Transverse colon (tissue), 4 donors: ENCODE data around the gene USP20. TPM values are rescaled to one million over a fixed set of nuclear protein-coding genes. Genes with fewer than 3 reads are reported as not detected.

Source experiments
- DNase-seq: peaks from one replicate; pipeline ENCODE4 v3.0.0-alpha.2; 2019
- H3K27ac ChIP-seq, 4 donors: fragments of 200-600 bp; sonication (generic); 2 replicates each; pipeline ENCODE4 v1.5.1; 2016 to 2018; ENCODE audit warnings: inconsistent platforms in 4 of 4
- H3K27me3 ChIP-seq: fragments of 200-600 bp; sonication (generic); 2 replicates; pipeline ENCODE4 v1.5.1; 2017; ENCODE audit warnings: inconsistent platforms
- H3K36me3 ChIP-seq, 4 donors: fragments of 200-600 bp; sonication (generic); 2 replicates each; pipeline ENCODE4 v1.5.1; 2017 to 2019; ENCODE audit warnings: inconsistent platforms in 4 of 4
- H3K4me1 ChIP-seq, 4 donors: fragments of 200-600 bp; sonication (generic); 2 replicates each; pipeline ENCODE4 v1.5.1; 2017 to 2020; ENCODE audit warnings: inconsistent platforms in 4 of 4
- H3K4me3 ChIP-seq, 4 donors: fragments of 200-600 bp; sonication (generic); 1 replicate in 1 of 4; 2 replicates in 3 of 4; pipeline versions ENCODE4 v1.5.1 to v1.6.1; 2017 to 2019; ENCODE audit warnings: inconsistent platforms in 4 of 4
- H3K9me3 ChIP-seq, 2 donors: fragments of 200-600 bp; sonication (generic); 2 replicates each; pipeline ENCODE4 v1.5.1; 2017 to 2019; ENCODE audit warnings: inconsistent platforms in 2 of 2
- EP300 ChIP-seq: sonication (generic); formaldehyde crosslinking; IDR thresholded peaks from one replicate; pipeline ENCODE4 v1.6.1; 2017; ENCODE audit warnings: antibody characterized with exemption, low read depth
- POLR2A ChIP-seq: fragments of 450-650 bp; IDR thresholded peaks from one replicate; pipeline ENCODE4 v1.6.1; 2016; ENCODE audit warnings: antibody characterized with exemption, mild to moderate bottlenecking, moderate library complexity
- POLR2AphosphoS5 ChIP-seq, 3 donors: sonication (generic); formaldehyde crosslinking; IDR thresholded peaks; one replicate each; pipeline ENCODE4 v1.6.1; 2016; ENCODE audit warnings: antibody characterized with exemption in 3 of 3
- WGBS, 2 donors: methylation state at CpG; one replicate each; pipeline ENCODE4 v1.1.5; 2018; ENCODE audit warnings: low coverage in 1 of 2; 5-methylcytosine and 5-hydroxymethylcytosine counted together
- in situ Hi-C, 4 donors: fragments of 200-750 bp; cut with MboI; loops; one replicate each; pipeline versions ENCODE4 v1.15.0 to v1.15.1; 2017; ENCODE audit warnings: low sequenced_read_pairs in 3 of 4, low pct_ligation_motif_present in 1 of 4, low pct_unique_long_range_greater_than_20kb in 1 of 4
- intact Hi-C: fragments of 100-400 bp; cut with DNase I; formaldehyde crosslinking; loops from one replicate; pipeline ENCODE4 v1.15.1; 2023; ENCODE audit warnings: low total_unique reads
- total RNA-seq, 4 donors: library from RNA; depleted of rRNA; stranded (reverse); fragments of >200 nt; gene quantifications; one replicate each; pipeline ENCODE4 v1.1.0, GENCODE V29; 2016
- TF ChIP-seq, protein P1 (sequence below), 5 experiments: fragments of 200-600 bp in 3 of 5; fragments of 450-650 bp in 2 of 5; sonication (generic) in 3 of 5; IDR thresholded peaks; 1 replicate in 2 of 5; 2 replicates in 3 of 5; pipeline ENCODE4 v1.5.1; 2016 to 2017; ENCODE audit warnings: antibody characterized with exemption in 5 of 5, inconsistent platforms in 3 of 5, mild to moderate bottlenecking in 2 of 5, moderate library complexity in 1 of 5

USP20 gene
- total RNA-seq, 4 donors from 2014 or later = 18.3 to 40.0 (median 25.3) TPM

DNA sequence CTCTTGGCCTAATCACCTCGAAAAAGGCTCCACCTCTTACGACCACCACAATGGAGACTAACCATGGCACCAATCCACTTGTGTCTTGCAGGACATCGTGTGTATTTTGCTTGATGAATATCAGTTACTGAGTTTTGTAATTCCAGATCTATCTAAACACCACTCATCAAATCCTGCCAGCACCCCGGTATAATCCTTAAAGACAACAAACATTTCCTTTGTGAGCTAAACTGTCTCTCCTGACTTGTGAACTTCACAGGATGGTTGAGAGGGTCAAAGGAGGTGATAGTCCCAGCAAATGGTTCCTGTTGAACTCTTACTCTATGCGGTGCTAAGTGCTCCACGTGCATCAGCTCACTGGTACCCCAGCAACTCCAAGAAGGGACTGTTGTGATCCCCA, 36.3 kb upstream of the USP20 start:
- H3K4me1 ChIP-seq = peaks cover 2 to 8% (median 4%) of the 10 kb centered on the region in 4 donors
- TF ChIP-seq, protein P1, sequence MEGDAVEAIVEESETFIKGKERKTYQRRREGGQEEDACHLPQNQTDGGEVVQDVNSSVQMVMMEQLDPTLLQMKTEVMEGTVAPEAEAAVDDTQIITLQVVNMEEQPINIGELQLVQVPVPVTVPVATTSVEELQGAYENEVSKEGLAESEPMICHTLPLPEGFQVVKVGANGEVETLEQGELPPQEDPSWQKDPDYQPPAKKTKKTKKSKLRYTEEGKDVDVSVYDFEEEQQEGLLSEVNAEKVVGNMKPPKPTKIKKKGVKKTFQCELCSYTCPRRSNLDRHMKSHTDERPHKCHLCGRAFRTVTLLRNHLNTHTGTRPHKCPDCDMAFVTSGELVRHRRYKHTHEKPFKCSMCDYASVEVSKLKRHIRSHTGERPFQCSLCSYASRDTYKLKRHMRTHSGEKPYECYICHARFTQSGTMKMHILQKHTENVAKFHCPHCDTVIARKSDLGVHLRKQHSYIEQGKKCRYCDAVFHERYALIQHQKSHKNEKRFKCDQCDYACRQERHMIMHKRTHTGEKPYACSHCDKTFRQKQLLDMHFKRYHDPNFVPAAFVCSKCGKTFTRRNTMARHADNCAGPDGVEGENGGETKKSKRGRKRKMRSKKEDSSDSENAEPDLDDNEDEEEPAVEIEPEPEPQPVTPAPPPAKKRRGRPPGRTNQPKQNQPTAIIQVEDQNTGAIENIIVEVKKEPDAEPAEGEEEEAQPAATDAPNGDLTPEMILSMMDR (IDR thresholded peaks at IDR 0.05) = no peak
- no peak for TF ChIP-seq POLR2A
- no peak for TF ChIP-seq EP300
- peaks cover 12% of the 10 kb centered on the region for H3K27me3 ChIP-seq
- WGBS, 2 donors = 60 to 65% methylated on average over 2 to 6 of the region's 6 CpGs
- no peaks in the 10 kb centered on the region for H3K9me3 ChIP-seq
- DNase-seq = no peak
- H3K36me3 ChIP-seq = no peaks in the 10 kb centered on the region
- H3K4me3 ChIP-seq = no peak overlapping the region
- in situ Hi-C loops (loop anchor here in 2 of 4 donors (25.0 kb wide), 1 partner anchor 662 kb away; no protein-coding TSS in a partner anchor), intact Hi-C loops (loop anchor here (10.0 kb wide), 1 partner anchor 154 kb away; the partner anchor contains the start of gene ASB6)
- H3K27ac ChIP-seq = no peak overlapping the region

DNA sequence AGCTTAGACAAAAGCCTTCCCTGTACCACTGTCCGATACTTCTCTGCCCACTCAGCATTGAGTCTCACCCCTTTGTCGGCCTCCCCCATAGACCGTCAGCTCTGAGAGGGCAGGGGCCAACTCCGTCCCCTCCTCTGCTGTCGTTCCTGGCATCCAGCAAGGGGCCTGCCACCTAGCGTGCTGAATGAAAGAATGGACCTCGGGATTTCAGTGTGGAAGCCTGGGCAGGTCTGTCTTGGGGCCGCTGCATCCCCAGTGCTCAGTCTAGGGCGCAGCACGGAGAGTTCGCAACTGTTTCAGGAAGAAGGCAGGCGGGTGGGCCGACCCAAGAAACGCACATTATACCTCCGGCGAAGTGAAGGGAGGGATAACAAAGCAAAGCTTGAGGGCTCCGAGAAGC, 33.8 kb upstream of the USP20 start:
- no peak overlapping the region for H3K4me3 ChIP-seq
- H3K36me3 ChIP-seq = no peaks in the 10 kb centered on the region
- no peaks in the 10 kb centered on the region for H3K27me3 ChIP-seq
- intact Hi-C loops = no loop called here
- no peaks in the 10 kb centered on the region for H3K9me3 ChIP-seq
- no peak overlapping the region for H3K27ac ChIP-seq
- peaks cover 6 to 32% (median 14%) of the 10 kb centered on the region in 4 donors for H3K4me1 ChIP-seq
- TF ChIP-seq POLR2A (no peak), POLR2AphosphoS5 (IDR thresholded peaks at IDR 0.05) (no peak), EP300 (no peak)
- TF ChIP-seq, protein P1 (IDR thresholded peaks at IDR 0.05) = no peak
- no peak for DNase-seq
- 88 to 100% methylated on average over 1 to 17 of the region's 17 CpGs for WGBS, 2 donors
- in situ Hi-C loops = no loop called here

DNA sequence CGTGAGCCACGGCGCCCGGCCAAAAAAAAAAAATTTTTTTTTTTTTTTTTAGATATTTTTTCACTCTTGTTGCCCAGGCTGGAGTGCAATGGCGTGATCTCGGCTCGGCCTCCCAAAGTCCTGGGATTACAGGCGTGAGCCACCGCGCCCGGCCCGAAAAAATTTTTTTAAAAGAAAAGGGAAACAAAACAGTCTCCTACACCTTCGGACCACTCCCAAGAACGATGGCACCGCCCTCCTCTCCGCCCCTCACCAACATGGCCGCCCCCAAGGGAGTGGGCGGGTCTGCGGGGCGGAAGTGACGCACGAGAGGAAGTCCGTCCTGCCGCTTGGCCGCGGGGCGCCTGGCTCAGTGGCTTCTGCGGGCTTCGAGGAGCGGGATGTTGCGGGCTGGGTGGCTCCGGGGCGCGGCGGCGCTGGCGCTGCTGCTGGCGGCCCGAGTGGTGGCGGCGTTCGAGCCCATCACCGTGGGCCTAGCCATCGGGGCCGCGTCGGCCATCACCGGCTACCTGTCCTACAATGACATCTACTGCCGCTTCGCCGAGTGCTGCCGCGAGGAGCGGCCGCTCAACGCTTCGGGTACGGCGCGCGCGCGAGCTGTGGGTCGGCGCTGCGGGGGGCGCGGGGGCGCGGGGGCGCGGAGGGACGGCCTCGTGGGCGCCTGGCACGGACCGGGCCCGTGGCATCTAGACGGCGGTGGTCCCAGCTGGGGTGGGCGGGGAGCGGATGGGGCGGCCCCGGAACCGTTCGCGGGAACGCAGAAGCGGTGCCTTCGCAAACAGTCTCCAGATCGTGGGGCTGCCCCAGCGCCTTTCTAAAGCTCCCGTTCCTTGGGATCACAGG, 32.2 kb upstream of the USP20 start, which contains the start of gene TOR1B:
TOR1B (plus strand) TSS at position 352 of the 843 bp plus-strand sequence; CDS start at position 381, 29 bp downstream.
- DNase-seq = peak; percentile 96
- in situ Hi-C loops (no loop called here), intact Hi-C loops (no loop called here)
- Histone ChIP-seq H3K9me3 (no peaks in the 10 kb centered on the region), H3K4me3 (peak within 1 kb of the TSS; percentile 80 to 97 (median 82)), H3K36me3 (no peaks in the 10 kb centered on the region), H3K4me1 (peaks cover 6 to 36% (median 14%) of the 10 kb centered on the region in 4 donors), H3K27me3 (no peaks in the 10 kb centered on the region), H3K27ac (peak within 1 kb of the TSS; percentile 93 to 95 (median 94))
- peak; percentile 96 to 98 (median 97) for TF ChIP-seq POLR2AphosphoS5 (IDR thresholded peaks at IDR 0.05)
- TF ChIP-seq, protein P1 (IDR thresholded peaks at IDR 0.05) = no peak
- peak; percentile 90 for TF ChIP-seq POLR2A
- 1% methylated on average over 51 of the region's 93 CpGs; no CpG with 5 or more reads in 1 of the 2 donors for WGBS, 2 donors

DNA sequence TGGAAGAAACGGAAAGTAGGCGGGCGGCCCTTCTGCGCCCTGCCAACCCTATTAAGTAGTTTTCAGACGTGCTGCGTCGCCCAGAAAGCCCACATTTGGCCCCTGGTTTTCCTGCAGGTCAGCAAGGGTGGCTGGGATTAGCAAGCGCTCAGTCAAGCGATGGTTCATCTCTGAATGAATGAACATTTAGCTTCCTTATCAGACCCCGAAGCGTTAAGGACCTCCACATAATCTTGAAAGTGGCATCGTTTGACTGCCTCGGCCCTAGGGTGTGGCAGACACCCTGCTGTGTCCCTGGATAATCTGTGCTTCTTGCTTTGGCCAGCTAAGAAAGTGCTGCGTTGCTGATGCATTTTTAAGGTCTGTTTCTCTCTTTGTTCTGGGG, 31.6 kb upstream of the USP20 start:
- in situ Hi-C loops (no loop called here), intact Hi-C loops (no loop called here)
- no peak for DNase-seq
- Histone ChIP-seq H3K36me3 (no peaks in the 10 kb centered on the region), H3K27ac (peak overlapping the region; percentile 93 to 95 (median 94)), H3K9me3 (no peaks in the 10 kb centered on the region), H3K27me3 (no peaks in the 10 kb centered on the region), H3K4me1 (peaks cover 6 to 36% (median 14%) of the 10 kb centered on the region in 4 donors), H3K4me3 (peak overlapping the region; percentile 80 to 97 (median 82))
- 0 to 1% methylated on average over 2 to 14 of the region's 14 CpGs for WGBS, 2 donors
- TF ChIP-seq POLR2AphosphoS5 (IDR thresholded peaks at IDR 0.05) = no peak
- no peak for TF ChIP-seq EP300
- no peak for TF ChIP-seq POLR2A
- TF ChIP-seq, protein P1 (IDR thresholded peaks at IDR 0.05) = no peak
